Natural killer cell treated with Interleukin-12 subunit alpha and Interleukin-12 subunit beta and Interleukin-15 and Interleukin-18, amount 100 ng/mL, for 72 hours (primary cell): ENCODE results near the gene GUCD1. TPM values are rescaled to one million over a fixed set of nuclear protein-coding genes. Genes with fewer than 3 reads are reported as not detected.

ENCODE experiments used
- ATAC-seq, 2 donors: fragments of 150-1000 bp; cut with Tn5 transposase in 1 of 2; sonication (Bioruptor Pico), chemical (Tn5 transposase) in 1 of 2; 2 replicates each; pipeline ENCODE4 v1.10.0; 2021
- DNase-seq: peaks from one replicate; pipeline ENCODE4 v3.0.0; 2022; ENCODE audit warnings: low spot score
- H3K27ac Mint-ChIP-seq, 2 donors: 1 replicate in 1 of 2; 2 replicates in 1 of 2; pipeline ENCODE4 v1.8.0; 2022; ENCODE audit warnings: mixed read lengths in 2 of 2, mild to moderate bottlenecking in 1 of 2, moderate library complexity in 1 of 2
- H3K27me3 Mint-ChIP-seq, 2 donors: 1 replicate in 1 of 2; 2 replicates in 1 of 2; pipeline ENCODE4 v1.8.0; 2022; ENCODE audit warnings: mixed read lengths in 2 of 2
- H3K36me3 Mint-ChIP-seq: one replicate; pipeline ENCODE4 v1.8.0; 2022; ENCODE audit warnings: mixed read lengths
- H3K4me1 Mint-ChIP-seq, 2 donors: 1 replicate in 1 of 2; 2 replicates in 1 of 2; pipeline ENCODE4 v1.8.0; 2022; ENCODE audit warnings: low read depth in 2 of 2, mixed read lengths in 2 of 2, mild to moderate bottlenecking in 1 of 2
- H3K4me3 Mint-ChIP-seq: one replicate; pipeline ENCODE4 v1.8.0; 2022; ENCODE audit warnings: mixed read lengths
- H3K9me3 Mint-ChIP-seq: 2 replicates; pipeline ENCODE4 v1.8.0; 2022; ENCODE audit warnings: mixed read lengths
- total RNA-seq, 2 donors: library from RNA; stranded (reverse); gene quantifications; one replicate each; pipeline ENCODE4 v1.2.3, GENCODE V29; 2022

GUCD1 gene
- total RNA-seq, 2 donors from 2014 or later: 105 to 111 TPM

- H3K4me1 Mint-ChIP-seq: peaks cover 10 to 17% of the 10 kb centered on the region in 2 donors
- peaks cover 14 to 28% of the 10 kb centered on the region in 2 donors for H3K27me3 Mint-ChIP-seq
- H3K9me3 Mint-ChIP-seq: no peaks in the 10 kb centered on the region
- DNase-seq: no peak
- ATAC-seq: no peak
- no peak overlapping the region for H3K4me3 Mint-ChIP-seq
- H3K27ac Mint-ChIP-seq: no peak overlapping the region
- no peaks in the 10 kb centered on the region for H3K36me3 Mint-ChIP-seq
Observed at GRCh38 chr22:24494167-24494527, 60.8 kb downstream of the GUCD1 start.

GRCh38 chr22:24492391-24492790 is 62.5 kb downstream of the GUCD1 start:
- no peaks in the 10 kb centered on the region for H3K36me3 Mint-ChIP-seq
- no peak for ATAC-seq
- no peak for DNase-seq
- no peak overlapping the region for H3K27ac Mint-ChIP-seq
- H3K9me3 Mint-ChIP-seq: no peaks in the 10 kb centered on the region
- peaks cover under 1 to 6% of the 10 kb centered on the region in 2 donors for H3K4me1 Mint-ChIP-seq
- H3K27me3 Mint-ChIP-seq: peaks cover 14 to 29% of the 10 kb centered on the region in 2 donors
- H3K4me3 Mint-ChIP-seq: no peak overlapping the region

Other genes starting within 250 kb of the GUCD1 start
- 10 to 100 TPM; 29.0 to 81.6 TPM for gene ADORA2A, start 127.5 kb downstream of the GUCD1 start, total RNA-seq
- gene UPB1, start 59.8 kb downstream of the GUCD1 start, total RNA-seq: 1 to 10 TPM in 1 of 2 donors, under 1 TPM in 1; 0.84 to 1.9 TPM
- 100 to 1,000 TPM; 104 to 117 TPM for gene SNRPD3, start 861 bp upstream of the GUCD1 start, total RNA-seq
- 1 to 10 TPM; 1.8 to 2.3 TPM for gene LRRC75B, start 37.9 kb upstream of the GUCD1 start, total RNA-seq
- 10 to 100 TPM; 13.7 to 59.5 TPM for gene GGT1, start 48.1 kb upstream of the GUCD1 start, total RNA-seq
- gene PIWIL3, start 219.6 kb upstream of the GUCD1 start, total RNA-seq: not detected